ENCODE measurements around the gene PRPS1. TPM values are rescaled to one million over a fixed set of nuclear protein-coding genes. Genes with fewer than 3 reads are reported as not detected.

PRPS1 gene
- total and polyA plus RNA-seq, 2 of the 13 experiments (the other 11 are each of a cell fraction or from before 2014, with no cell fraction given), result 33.7 to 54.4 TPM

DNA sequence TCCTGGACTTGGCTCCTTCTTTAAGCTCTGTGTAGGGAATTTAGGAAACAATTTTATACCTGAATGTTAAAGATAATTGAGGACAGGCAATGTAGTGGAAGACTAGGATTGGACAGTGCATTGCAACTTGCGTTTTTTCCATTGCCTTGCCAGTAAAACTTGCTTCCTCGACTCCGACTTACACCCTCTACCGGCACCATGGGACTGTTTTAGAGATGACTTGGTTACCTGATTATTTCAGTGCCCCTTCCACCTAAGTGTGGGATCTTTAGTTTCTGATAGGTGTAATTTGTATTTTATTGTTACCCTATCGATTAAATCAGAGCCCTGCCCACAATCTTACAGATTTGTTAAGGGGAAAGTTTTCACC lies 1.2 kb downstream of the PRPS1 start:
- no TSS peak for BruUV-seq (replicated peaks)
- H3K4me3 ChIP-seq (replicated peaks in 1 of 3; ENCODE audit: insufficient read depth in 1 of 3, low read depth in 2 of 3, low read length in 3 of 3), result peak overlapping the region; percentile 63 to 82 (median 78); a peak in 5 of 6 replicates
- H3K4me1 ChIP-seq (ENCODE audit: insufficient read depth, low read length), result peaks cover 30% of the 10 kb centered on the region
- in situ Hi-C loops (cut with HindIII; ENCODE audit: extremely low pct_ligation_motif_present, low pct_unique_long_range_greater_than_20kb), result no loop called here
- peaks cover 40% of the 10 kb centered on the region for H3K79me2 ChIP-seq (ENCODE audit: insufficient read depth, low read length)
- DNase-seq (ENCODE audit: low spot score), result peak; percentile 6
- TF ChIP-seq MXD4 (CRISPR knock-in tag; IDR thresholded peaks at IDR 0.05) (no peak), NCOR1 (IDR thresholded peaks at IDR 0.05; ENCODE audit: borderline replicate concordance, low read length) (no peak), ZNF34 (CRISPR knock-in tag; IDR thresholded peaks at IDR 0.05; ENCODE audit: borderline replicate concordance) (no peak), KLF13 (CRISPR knock-in tag; IDR thresholded peaks at IDR 0.05) (no peak), STAG1 (CRISPR knock-in tag; IDR thresholded peaks at IDR 0.05) (0 out of 2 replicates have a peak, but pooled peaks have one; percentile 3), KLF6 (CRISPR knock-in tag; IDR thresholded peaks at IDR 0.05) (no peak)
- TF ChIP-seq, protein P1, sequence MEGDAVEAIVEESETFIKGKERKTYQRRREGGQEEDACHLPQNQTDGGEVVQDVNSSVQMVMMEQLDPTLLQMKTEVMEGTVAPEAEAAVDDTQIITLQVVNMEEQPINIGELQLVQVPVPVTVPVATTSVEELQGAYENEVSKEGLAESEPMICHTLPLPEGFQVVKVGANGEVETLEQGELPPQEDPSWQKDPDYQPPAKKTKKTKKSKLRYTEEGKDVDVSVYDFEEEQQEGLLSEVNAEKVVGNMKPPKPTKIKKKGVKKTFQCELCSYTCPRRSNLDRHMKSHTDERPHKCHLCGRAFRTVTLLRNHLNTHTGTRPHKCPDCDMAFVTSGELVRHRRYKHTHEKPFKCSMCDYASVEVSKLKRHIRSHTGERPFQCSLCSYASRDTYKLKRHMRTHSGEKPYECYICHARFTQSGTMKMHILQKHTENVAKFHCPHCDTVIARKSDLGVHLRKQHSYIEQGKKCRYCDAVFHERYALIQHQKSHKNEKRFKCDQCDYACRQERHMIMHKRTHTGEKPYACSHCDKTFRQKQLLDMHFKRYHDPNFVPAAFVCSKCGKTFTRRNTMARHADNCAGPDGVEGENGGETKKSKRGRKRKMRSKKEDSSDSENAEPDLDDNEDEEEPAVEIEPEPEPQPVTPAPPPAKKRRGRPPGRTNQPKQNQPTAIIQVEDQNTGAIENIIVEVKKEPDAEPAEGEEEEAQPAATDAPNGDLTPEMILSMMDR (CRISPR knock-in tag; IDR thresholded peaks at IDR 0.05), result peak; percentile 39
- TF ChIP-seq, protein P2, sequence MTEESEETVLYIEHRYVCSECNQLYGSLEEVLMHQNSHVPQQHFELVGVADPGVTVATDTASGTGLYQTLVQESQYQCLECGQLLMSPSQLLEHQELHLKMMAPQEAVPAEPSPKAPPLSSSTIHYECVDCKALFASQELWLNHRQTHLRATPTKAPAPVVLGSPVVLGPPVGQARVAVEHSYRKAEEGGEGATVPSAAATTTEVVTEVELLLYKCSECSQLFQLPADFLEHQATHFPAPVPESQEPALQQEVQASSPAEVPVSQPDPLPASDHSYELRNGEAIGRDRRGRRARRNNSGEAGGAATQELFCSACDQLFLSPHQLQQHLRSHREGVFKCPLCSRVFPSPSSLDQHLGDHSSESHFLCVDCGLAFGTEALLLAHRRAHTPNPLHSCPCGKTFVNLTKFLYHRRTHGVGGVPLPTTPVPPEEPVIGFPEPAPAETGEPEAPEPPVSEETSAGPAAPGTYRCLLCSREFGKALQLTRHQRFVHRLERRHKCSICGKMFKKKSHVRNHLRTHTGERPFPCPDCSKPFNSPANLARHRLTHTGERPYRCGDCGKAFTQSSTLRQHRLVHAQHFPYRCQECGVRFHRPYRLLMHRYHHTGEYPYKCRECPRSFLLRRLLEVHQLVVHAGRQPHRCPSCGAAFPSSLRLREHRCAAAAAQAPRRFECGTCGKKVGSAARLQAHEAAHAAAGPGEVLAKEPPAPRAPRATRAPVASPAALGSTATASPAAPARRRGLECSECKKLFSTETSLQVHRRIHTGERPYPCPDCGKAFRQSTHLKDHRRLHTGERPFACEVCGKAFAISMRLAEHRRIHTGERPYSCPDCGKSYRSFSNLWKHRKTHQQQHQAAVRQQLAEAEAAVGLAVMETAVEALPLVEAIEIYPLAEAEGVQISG (CRISPR knock-in tag; IDR thresholded peaks at IDR 0.05), result no peak
- ATAC-seq, result 0 out of 3 replicates have a peak, but pooled peaks have one; percentile 15
- no peaks in the 10 kb centered on the region for H3K36me3 ChIP-seq (replicated peaks in 1 of 2; ENCODE audit: control insufficient read depth in 1 of 2, insufficient read depth in 2 of 2, low read length in 2 of 2)
- intact Hi-C loops (cut with micrococcal nuclease; ENCODE audit: unreplicated experiment), result no loop called here
- 0 out of 2 replicates have a peak, but pooled peaks cover 2% of the 10 kb centered on the region for H4K20me1 ChIP-seq (ENCODE audit: insufficient read depth, low read length)
- H3K27ac ChIP-seq (ENCODE audit: extremely low read length, insufficient read depth, low read length), result peak overlapping the region; percentile 35
- CTCF ChIA-PET (ENCODE audit: low intra/inter-chr PET ratio, low total read pairs), result no interaction called here
- POLR2A ChIA-PET, result interaction anchor here (1.6 kb wide), 1 partner anchor 697 kb away, joined by 5 read pairs; no protein-coding TSS in a partner anchor
- no peaks in the 10 kb centered on the region for H3K9me3 ChIP-seq (ENCODE audit: low read length)
- no peaks in the 10 kb centered on the region; a peak in 1 of 5 replicates for H3K27me3 ChIP-seq (ENCODE audit: control insufficient read depth in 1 of 2, insufficient read depth in 2 of 2, low read length in 2 of 2)
- peak overlapping the region; percentile 77 for H3K9ac ChIP-seq (ENCODE audit: insufficient read depth, low read depth, low read length)
- no peak overlapping the region for H2AFZ ChIP-seq (ENCODE audit: low read length)
- peak overlapping the region; percentile 77 for H3K4me2 ChIP-seq (ENCODE audit: low read depth, low read length)
- FAIRE-seq, result no peak
- 0% methylated on average over 3 of the region's 5 CpGs for WGBS (ENCODE audit: low lambda C conversion rate)

Data from HepG2 (cell line).